ENCODE results near the gene ACTMAP. TPM values are rescaled to one million over a fixed set of nuclear protein-coding genes. Genes with fewer than 3 reads are reported as not detected.

The ACTMAP gene
- total RNA-seq, 1 experiment from 2014 or later: 5.5 TPM

GRCh38 chr19:40762754-40763470 lies 12.6 kb upstream of the ACTMAP start:
- in situ Hi-C loops (cut with HindIII; ENCODE audit: low pct_unique_long_range_greater_than_20kb, low sequenced_read_pairs) (no loop called here), intact Hi-C loops (cut with micrococcal nuclease; ENCODE audit: unreplicated experiment) (no loop called here)
- POLR2A ChIA-PET: no interaction called here
- H3K27ac ChIP-seq (ENCODE audit: low read length): no peak overlapping the region
- CTCF ChIA-PET: no interaction called here
- no peaks in the 10 kb centered on the region for H3K27me3 ChIP-seq (ENCODE audit: control insufficient read depth, insufficient read depth, low read length)
- H3K4me1 ChIP-seq (ENCODE audit: control insufficient read depth, insufficient read depth, low read length): no peaks in the 10 kb centered on the region
- ATAC-seq (no peak), DNase-seq (ENCODE audit: low read depth, low spot score) (no peak)
- H3K4me3 ChIP-seq (ENCODE audit: low read depth in 2 of 2, low read length in 2 of 2): no peak overlapping the region
- TF ChIP-seq TCF7L2 (IDR thresholded peaks at IDR 0.05; ENCODE audit: low read depth, low read length) (no peak), REST (IDR thresholded peaks at IDR 0.05; ENCODE audit: insufficient read depth in 1 of 2, low read depth in 2 of 2, low read length in 1 of 2) (no peak), POLR2AphosphoS5 (IDR thresholded peaks at IDR 0.05; ENCODE audit: low read depth, low read length) (no peak), SIN3A (IDR thresholded peaks at IDR 0.05; ENCODE audit: borderline replicate concordance, insufficient read depth, low read depth, low read length) (no peak), CTCF (IDR thresholded peaks at IDR 0.05) (no peak)
- no TSS peak for BruUV-seq (replicated peaks)
- H3K9me3 ChIP-seq (ENCODE audit: control insufficient read depth, insufficient read depth, low read depth, low read length): no peaks in the 10 kb centered on the region
- peaks cover 17% of the 10 kb centered on the region for H3K36me3 ChIP-seq (ENCODE audit: control insufficient read depth, insufficient read depth, low read length)

- Histone ChIP-seq H3K4me3 (ENCODE audit: low read depth in 2 of 2, low read length in 2 of 2) (no peak overlapping the region), H3K27me3 (ENCODE audit: control insufficient read depth, insufficient read depth, low read length) (no peaks in the 10 kb centered on the region), H3K4me1 (ENCODE audit: control insufficient read depth, insufficient read depth, low read length) (no peaks in the 10 kb centered on the region), H3K36me3 (ENCODE audit: control insufficient read depth, insufficient read depth, low read length) (peaks cover 14% of the 10 kb centered on the region; the same call in 1 of the 2 replicates), H3K9me3 (ENCODE audit: control insufficient read depth, insufficient read depth, low read depth, low read length) (no peaks in the 10 kb centered on the region), H3K27ac (ENCODE audit: low read length) (no peak overlapping the region)
- ChIA-PET POLR2A (no interaction called here), CTCF (no interaction called here)
- intact Hi-C loops (cut with micrococcal nuclease; ENCODE audit: unreplicated experiment): no loop called here
- in situ Hi-C loops (cut with HindIII; ENCODE audit: low pct_unique_long_range_greater_than_20kb, low sequenced_read_pairs): no loop called here
- TF ChIP-seq POLR2AphosphoS5 (IDR thresholded peaks at IDR 0.05; ENCODE audit: low read depth, low read length) (no peak), REST (IDR thresholded peaks at IDR 0.05; ENCODE audit: insufficient read depth in 1 of 2, low read depth in 2 of 2, low read length in 1 of 2) (no peak), SIN3A (IDR thresholded peaks at IDR 0.05; ENCODE audit: borderline replicate concordance, insufficient read depth, low read depth, low read length) (no peak), TCF7L2 (IDR thresholded peaks at IDR 0.05; ENCODE audit: low read depth, low read length) (no peak), CTCF (IDR thresholded peaks at IDR 0.05) (no peak)
- DNase-seq (ENCODE audit: low read depth, low spot score): no peak
- ATAC-seq: no peak
- no TSS peak for BruUV-seq (replicated peaks)
These were observed 9.1 kb upstream of the ACTMAP start for GRCh38 chr19:40759352-40759751.
